NCI-H748 treated with DMSO at 0.1 percent for 48 hours (cell line): ENCODE results near the gene ERBIN.
"Not testable (repeated sequence)": the region's sequence is repeated elsewhere in the genome, so short reads cannot be mapped to it uniquely, and the experiment has no call there.

Source experiments
- DNase-seq: peaks from one replicate; lab custom pipeline; 2025; lab: John Stamatoyannopoulos, UW

ERBIN gene

DNA sequence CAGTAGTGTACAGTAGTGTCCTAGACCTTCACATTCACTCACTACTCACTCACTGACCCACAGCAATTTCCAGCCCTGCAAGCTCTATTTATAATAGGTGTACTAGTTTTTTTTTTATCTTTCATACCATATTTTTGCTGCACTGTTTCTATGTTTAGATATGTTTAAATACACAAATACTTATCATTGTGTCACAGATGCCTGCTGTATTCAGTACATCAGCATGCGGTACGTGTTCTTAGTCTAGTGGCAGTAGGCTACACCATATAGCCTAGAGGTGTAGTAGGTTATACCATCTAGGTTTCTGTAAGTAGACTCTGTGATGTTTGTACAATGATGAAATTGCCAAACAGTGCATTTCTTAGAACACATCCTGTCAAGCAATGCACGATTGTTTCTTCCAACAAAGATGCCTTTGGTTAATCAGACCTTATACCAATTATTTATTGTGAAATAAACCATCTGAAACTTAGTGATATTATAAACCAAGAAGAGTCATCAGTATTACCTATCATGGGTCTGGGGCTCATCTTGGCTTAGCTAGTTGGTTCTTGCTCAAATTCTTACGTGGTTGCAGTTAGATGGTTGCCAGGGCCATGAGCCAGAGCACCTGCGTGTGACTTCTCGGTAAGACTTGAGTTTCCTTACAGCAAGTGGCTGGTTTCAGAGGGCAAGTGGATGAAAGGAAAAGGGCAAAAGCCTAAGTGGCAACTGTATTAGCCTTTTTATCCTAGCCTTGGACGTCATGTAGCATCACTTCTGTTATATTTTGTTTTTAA is 41.1 kb downstream of the ERBIN start:
- no peak for DNase-seq

DNA sequence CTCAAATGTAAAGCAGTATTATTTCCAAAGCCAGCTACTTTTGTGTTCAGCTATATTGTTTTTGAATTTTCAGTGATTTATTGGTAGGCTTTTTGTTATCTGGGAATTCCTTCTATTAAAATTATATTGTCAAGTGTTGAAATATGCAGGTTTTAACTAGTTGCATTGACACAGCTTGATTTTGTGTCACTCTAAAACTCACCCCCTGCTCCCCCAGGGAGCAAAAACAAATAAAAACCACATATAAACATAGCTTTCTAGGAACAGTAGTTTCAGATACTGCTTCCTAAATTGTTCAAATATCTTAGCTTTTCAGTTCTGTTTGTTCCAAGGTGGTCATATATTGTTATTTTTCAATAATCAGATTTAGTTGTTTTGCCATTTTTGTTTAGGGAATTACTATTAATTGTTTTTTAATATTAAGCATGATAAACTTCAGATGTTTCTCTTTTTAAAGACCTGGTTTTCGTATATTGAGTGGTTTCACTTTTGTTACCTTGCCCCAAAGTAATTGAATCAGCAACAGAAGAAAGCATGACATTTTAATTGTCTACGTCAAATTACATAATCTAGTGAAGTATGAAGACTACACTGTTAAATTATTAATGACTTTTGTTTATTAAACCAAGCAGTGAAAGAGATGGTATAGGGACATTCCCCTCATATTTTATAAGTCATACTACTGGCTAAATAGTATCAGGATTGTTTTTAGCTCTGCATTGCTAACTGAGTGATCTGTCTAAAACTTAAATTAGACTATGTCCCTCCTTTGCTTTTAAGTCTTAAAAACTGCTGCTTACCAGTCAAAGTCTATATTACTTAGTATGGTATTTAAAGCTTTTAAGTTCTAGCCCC is 43.4 kb downstream of the ERBIN start:
- DNase-seq: no peak

DNA sequence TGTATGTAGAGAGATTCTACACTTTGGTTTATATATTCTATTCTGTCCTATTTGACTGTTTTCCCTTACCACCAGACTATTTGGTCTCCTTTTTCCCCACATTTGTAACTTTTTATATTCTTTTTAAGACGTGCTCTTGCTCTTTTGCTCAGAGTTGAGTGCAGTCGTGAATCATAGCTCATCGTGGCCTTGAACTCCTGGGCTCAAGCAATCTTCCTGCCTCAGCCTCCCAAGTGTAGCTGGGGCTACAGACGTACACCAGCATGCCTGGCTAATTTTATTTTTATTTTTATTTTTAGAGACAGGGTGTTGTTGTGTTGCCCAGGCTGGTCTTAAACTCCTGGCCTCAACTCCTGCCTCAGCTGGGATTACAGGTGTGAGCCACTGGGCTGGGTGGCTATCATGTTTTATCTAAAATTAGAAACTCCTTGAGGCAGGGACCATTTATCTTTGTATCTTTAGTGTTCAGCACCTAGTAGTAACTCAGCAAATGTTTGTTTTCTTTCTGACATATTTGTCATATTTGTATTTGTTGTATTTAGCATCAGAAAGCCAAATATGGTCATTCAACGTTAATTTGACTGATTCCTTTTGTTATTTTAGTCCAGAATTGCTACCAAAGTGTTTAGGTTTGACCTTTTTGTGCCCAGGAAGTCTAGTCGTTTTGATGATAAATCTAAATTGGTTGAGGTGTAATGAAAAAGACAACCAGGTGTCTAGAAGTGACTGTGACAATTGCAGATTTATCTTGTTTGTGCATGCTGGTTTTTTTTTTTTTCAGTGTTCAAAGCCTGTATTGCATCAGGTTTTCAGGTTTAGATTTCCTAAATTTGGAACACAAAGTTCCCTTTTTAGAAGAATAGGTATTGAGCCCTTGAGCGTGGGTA is 44.3 kb downstream of the ERBIN start:
- DNase-seq: no peak

- DNase-seq: no peak
Observed at GRCh38 chr5:65971643-65972042, 45.3 kb downstream of the ERBIN start.

GRCh38 chr5:65972896-65973295 is 46.5 kb downstream of the ERBIN start:
- not testable (repeated sequence) for DNase-seq

- DNase-seq: no peak
Observed at GRCh38 chr5:65978251-65978650, 51.9 kb downstream of the ERBIN start.

DNA sequence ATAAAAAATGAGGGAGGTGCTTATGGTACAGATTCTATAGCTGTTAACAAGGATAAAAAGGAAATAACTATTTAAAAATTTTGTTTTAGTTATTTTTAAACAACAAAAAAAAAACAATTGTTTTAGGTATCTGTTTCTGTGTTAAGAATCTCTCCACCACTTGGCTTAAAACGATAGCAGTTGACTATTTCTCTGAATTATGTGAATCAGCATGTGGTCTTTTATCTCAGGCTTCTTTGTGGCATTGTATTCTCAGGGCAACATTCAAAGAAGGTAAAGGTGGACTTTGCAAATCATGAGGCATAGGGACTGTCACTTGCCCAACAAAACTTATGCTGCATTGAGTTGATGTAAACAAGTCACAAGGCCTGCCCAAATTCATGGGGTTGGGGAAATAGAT is 55.2 kb downstream of the ERBIN start:
- no peak for DNase-seq

DNA sequence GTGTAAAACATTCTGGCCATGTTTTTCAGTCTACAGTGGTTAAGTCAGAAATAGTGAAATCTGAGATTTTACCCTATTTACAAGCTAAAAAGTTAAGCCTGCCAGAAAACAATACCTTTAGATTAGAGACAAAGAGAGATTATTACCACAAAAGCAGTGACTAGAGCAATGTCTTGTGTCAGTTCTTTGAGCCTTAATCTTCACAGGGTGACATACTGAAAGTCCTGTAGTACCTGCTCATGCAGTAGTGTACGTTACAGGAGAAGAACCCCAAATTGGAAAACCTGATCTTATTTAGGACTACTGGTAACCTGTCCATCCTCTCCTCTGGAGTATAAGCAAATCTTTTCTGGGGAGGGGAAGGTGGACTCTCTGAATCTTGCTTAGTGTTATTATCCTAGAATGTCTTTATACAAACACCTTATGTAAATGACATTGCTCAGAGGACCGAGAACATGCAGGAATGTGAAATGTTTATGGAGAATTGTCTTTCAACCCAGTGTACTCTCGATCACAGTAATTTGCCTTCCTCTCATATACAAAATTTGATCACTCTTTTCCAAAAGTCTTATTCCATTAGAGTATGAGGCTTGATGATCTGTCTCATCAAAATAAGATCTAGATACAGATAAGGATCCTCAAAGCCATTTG is 55.7 kb downstream of the ERBIN start:
- DNase-seq: no peak

GRCh38 chr5:65982635-65983034 is 56.3 kb downstream of the ERBIN start:
- DNase-seq: no peak

DNA sequence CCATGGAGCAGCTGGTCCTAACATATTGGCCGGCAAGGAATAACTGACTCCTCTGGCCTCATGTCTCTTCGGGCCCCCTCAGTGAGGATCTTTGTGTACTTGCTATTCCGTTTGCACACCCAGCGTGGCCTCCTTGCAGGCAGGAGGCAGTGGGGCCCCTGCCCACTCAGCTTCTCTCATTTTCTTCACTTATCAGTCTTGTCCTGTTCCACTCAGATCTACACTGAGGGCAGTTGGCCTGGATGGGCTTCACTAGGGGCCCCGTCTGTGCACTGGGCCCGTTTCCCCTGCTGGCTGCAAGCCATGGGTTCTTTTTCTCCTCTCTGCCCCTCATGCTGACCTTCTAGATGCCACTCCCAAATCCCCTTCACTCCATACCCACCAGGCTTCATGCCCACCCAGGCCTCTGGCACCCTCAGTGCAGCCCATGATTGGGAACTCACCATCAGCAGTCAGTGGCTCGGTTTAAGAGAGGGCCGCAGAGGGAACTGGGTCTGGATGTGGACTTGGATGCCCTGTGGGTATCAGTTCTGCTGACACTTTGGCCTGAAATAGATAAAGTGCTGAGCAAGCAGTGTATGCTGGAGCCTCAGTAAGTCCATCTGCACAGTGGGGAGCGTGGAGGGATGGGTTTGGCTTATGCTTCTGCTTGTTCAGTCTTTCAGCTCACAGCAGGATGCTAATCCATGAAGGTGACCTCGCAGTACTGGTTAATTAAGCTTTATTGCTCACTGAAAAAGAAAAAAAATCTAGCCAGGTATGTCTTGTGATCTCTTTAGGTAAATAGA is 57.9 kb downstream of the ERBIN start:
- peak; percentile 22 for DNase-seq

GRCh38 chr5:65986050-65986451 is 59.7 kb downstream of the ERBIN start:
- no peak for DNase-seq

DNA sequence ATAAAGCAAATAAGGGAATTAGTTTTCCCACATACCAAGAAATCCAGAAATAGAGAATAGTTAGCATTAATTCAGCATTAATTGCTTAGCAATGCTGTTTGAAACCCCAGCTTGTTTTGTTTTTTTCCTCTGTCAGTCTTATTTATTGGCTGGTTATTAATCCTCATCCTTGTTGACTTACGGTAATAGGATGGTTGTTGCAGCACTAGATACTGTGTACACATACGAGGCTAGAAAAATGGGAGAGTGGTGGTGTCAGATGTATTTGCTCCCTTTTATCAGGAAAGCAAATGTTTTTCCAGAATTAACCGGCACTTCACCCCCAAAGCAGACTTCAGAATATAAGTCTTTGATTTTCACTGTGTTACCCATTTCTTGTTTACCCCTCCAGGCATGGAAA is 60.4 kb downstream of the ERBIN start:
- DNase-seq: peak; percentile 37

DNA sequence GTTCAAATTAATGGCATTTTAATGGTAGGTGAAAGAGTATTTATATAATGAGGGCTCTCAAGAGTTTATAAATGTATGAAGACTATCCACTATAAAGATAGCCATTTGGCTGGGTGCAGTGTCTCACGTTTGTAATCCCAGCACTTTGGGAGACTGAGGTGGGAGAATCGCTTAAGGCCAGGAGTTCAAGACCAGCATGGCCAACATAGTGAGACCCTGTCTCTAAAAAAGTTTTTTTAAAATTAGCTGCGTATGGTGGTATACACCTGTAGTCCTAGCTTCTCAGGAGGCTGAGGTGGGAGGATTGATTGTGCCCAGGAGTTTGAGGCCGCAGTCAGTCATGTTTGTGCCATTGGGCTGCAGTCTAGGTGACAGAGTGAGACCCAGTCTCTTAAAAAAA is 61.6 kb downstream of the ERBIN start:
- DNase-seq: no peak

DNA sequence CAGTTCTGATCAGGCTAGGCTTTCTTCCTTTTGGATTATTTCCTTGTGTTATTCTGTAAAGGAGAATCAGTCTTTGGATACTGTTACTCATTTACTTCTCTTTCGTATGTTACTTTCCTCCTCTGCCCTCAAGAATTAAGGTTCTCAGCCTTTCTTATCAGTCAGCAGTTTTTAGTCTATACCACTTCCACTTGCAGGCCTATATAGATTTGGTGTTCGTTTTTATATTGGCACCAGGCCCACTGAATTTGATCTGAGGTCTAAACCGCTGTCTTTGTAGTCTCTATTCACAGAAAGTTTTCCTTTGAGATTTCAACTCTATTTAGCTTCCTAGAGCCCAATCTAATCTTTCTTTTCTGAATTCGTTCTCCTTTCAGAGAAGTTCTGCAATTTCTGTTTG is 62.8 kb downstream of the ERBIN start:
- no peak for DNase-seq

DNA sequence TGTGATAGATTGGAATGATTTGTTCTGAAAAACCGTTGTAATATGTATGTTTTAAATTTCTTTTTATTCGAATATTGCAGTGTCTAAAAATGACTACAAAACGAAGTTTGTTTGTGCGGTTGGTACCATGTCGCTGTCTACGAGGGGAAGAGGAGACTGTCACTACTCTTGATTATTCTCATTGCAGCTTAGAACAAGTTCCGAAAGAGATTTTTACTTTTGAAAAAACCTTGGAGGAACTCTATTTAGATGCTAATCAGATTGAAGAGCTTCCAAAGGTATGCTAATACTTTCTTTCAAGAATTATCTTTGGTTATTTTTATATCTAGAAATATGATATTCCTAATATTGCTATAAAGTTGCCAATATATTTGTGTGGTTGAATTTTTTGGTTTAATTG is 66.3 kb downstream of the ERBIN start:
- DNase-seq: no peak

DNA sequence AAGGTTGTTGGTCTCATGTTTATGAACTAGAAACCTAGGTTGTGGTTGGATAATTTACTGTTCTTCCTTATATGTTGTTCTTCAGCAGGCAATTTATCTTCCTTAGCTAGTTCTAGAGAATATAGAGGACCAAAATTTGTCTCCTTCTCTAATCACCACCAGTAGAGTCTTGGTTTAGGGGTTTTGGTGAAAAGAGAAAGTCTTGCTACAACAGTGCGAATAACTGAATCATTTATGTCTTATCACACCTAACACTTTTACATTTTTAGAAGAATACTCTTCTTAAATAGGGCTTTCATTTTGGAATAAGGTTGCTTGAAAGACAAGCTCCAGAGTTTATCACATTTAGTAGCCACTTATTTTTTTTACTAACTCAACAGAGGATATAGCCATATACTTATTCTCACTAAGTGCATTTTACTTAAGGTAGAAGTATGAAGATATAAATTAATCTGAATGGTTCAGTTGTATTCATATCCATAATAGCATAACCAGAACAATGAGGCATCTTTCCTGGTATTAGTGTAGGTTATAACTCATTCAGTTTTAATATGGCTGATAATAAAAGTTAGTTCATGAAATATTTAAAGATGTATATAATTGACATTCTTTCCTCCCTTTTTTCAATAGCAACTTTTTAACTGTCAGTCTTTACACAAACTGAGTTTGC is 67.9 kb downstream of the ERBIN start:
- DNase-seq: no peak

DNA sequence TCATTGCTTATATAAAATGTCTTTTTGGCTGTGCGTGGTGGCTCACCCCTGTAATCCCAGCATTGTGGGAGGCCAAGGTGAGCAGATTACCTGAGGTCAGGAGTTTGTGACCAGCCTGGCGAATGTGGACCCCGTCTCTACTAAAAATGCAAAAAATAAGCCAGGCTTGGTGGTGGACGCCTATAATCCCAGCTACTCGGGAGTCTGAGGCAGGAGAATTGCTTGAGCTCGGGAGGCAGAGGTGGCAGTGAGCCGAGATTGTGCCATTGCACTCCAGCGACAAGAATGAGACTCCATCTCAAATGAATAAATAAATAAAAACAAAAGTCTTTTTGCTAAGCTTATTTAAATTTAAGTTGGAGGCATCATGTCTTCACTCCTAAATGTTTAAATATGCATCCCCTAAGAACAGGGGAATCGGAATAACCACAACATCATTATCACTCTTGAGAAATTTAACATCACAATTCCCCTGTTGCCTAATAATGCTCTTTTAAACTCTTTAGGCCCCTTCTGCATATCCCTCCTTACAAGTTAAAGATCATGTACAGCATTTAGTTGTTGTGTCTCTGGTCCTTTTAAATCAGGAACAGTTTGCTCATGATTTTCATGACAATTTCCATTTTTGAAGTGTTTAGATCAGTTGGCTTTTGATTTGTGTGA is 72.8 kb downstream of the ERBIN start:
- DNase-seq: no peak

- DNase-seq: no peak
Observed at GRCh38 chr5:66001952-66002351, 75.6 kb downstream of the ERBIN start.

GRCh38 chr5:66002415-66002814 is 76.0 kb downstream of the ERBIN start:
- DNase-seq: no peak

- no peak for DNase-seq
Observed at GRCh38 chr5:66004216-66004615, 77.8 kb downstream of the ERBIN start.
